HepG2 (cell line): ENCODE measurements around the gene CCNQ. TPM values are rescaled to one million over a fixed set of nuclear protein-coding genes. Genes with fewer than 3 reads are reported as not detected.

Source experiments
- ATAC-seq: fragments of 200-7000 bp; cut with Tn5 transposase; 3 replicates; pipeline ENCODE4 v1.9.1; 2020; ENCODE audit warnings: mild to moderate bottlenecking, moderate library complexity
- BruUV-seq: library from RNA; stranded (reverse); fragments of 400-500 nt; replicated peaks from 2 replicates; lab custom pipeline; 2021; lab: Mats Ljungman, UMichigan
- CTCF ChIA-PET: fragments of 300-600 bp; formaldehyde crosslinking; extraction: SDS; loops from one replicate; lab custom pipeline; 2021; ENCODE audit warnings: low total read pairs, inconsistent platforms, low intra/inter-chr PET ratio; lab: Yijun Ruan, JAX
- POLR2A ChIA-PET: fragments of 350-600 bp; sonication (Branson Sonifier 250); formaldehyde crosslinking; loops from one replicate; lab custom pipeline; 2020; ENCODE audit warnings: antibody characterized with exemption, inconsistent platforms; lab: Yijun Ruan, JAX
- DNase-seq: peaks from one replicate; pipeline ENCODE4 v3.0.0-alpha.2; 2015; ENCODE audit warnings: low spot score
- FAIRE-seq: peaks from 3 replicates; lab custom pipeline; 2011; peaks lifted over from hg19 to GRCh38; lab: Jason Lieb, UNC
- H2AFZ ChIP-seq: one replicate; pipeline ENCODE4 v1.6.1; 2011; ENCODE audit warnings: low read length, inconsistent platforms
- H3K27ac ChIP-seq: fragments of 300-600 bp; 3 replicates; pipeline ENCODE4 v1.8.0; 2011; ENCODE audit warnings: mixed run types, mild to moderate bottlenecking, mixed read lengths, low read length, inconsistent platforms; ENCODE audit not compliant: insufficient read depth; ENCODE audit errors: extremely low read length
- H3K27me3 ChIP-seq, 2 experiments: fragments of 200-600 bp in 1 of 2; 2 replicates in 1 of 2; 3 replicates in 1 of 2; pipeline versions ENCODE4 v1.6.0 to v1.8.0; 2011; ENCODE audit warnings: low read length in 2 of 2, mild to moderate bottlenecking in 2 of 2, moderate library complexity in 2 of 2, inconsistent platforms in 1 of 2; ENCODE audit not compliant: insufficient read depth in 2 of 2, control insufficient read depth in 1 of 2
- H3K36me3 ChIP-seq, 2 experiments: fragments of 200-600 bp in 1 of 2; replicated peaks in 1 of 2; 2 replicates in 1 of 2; 3 replicates in 1 of 2; pipeline versions ENCODE4 v1.5.1 to v1.8.0; 2011; ENCODE audit warnings: low read length in 2 of 2, inconsistent platforms in 1 of 2; ENCODE audit not compliant: insufficient read depth in 2 of 2, control insufficient read depth in 1 of 2
- H3K4me1 ChIP-seq: 2 replicates; pipeline ENCODE4 v1.5.1; 2012; ENCODE audit warnings: low read length, inconsistent platforms; ENCODE audit not compliant: insufficient read depth
- H3K4me2 ChIP-seq: 2 replicates; pipeline ENCODE4 v1.6.0; 2011; ENCODE audit warnings: low read depth, low read length, inconsistent platforms
- H3K4me3 ChIP-seq, 3 experiments: fragments of 200-600 bp in 1 of 3; sonication (generic), shearing (Covaris generic) in 1 of 3; replicated peaks in 1 of 3; 2 replicates each; pipeline ENCODE4 v1.5.1; 2011 to 2016; ENCODE audit warnings: low read length in 3 of 3, inconsistent platforms in 2 of 3, low read depth in 2 of 3, mild to moderate bottlenecking in 2 of 3, control low read depth in 1 of 3, mixed read lengths in 1 of 3; ENCODE audit not compliant: insufficient read depth in 1 of 3
- H3K79me2 ChIP-seq: one replicate; pipeline ENCODE4 v1.6.1; 2011; ENCODE audit warnings: low read length, inconsistent platforms; ENCODE audit not compliant: insufficient read depth
- H3K9ac ChIP-seq: 2 replicates; pipeline ENCODE4 v1.6.0; 2011; ENCODE audit warnings: mild to moderate bottlenecking, low read depth, low read length, inconsistent platforms; ENCODE audit not compliant: insufficient read depth
- H3K9me3 ChIP-seq: 2 replicates; pipeline ENCODE4 v1.5.1; 2012; ENCODE audit warnings: mild to moderate bottlenecking, low read length
- H4K20me1 ChIP-seq: 2 replicates; pipeline ENCODE4 v1.6.0; 2011; ENCODE audit warnings: inconsistent platforms, mild to moderate bottlenecking, low read length, moderate library complexity; ENCODE audit not compliant: insufficient read depth
- ARNTL ChIP-seq: sonication (generic); formaldehyde crosslinking; IDR thresholded peaks from 2 replicates; pipeline ENCODE4 v1.4.0; 2020; ENCODE audit warnings: mild to moderate bottlenecking, missing genetic modification reagents
- ATF4 ChIP-seq, 2 experiments: fragments of 450-650 bp in 1 of 2; sonication (generic) in 1 of 2; formaldehyde crosslinking; IDR thresholded peaks; 2 replicates each; pipeline versions ENCODE4 v1.5.0 to v1.8.0; 2020 to 2022; ENCODE audit warnings: mild to moderate bottlenecking in 1 of 2, missing genetic modification reagents in 1 of 2
- ATM ChIP-seq: fragments of 450-650 bp; IDR thresholded peaks from 2 replicates; pipeline ENCODE4 v1.7.1; 2017; ENCODE audit warnings: mild to moderate bottlenecking, borderline replicate concordance
- ELF4 ChIP-seq: sonication (generic); formaldehyde crosslinking; IDR thresholded peaks from 2 replicates; pipeline ENCODE4 v1.5.0; 2020; ENCODE audit warnings: missing genetic modification reagents, mild to moderate bottlenecking, moderate library complexity, borderline replicate concordance
- HOXA3 ChIP-seq: sonication (generic); formaldehyde crosslinking; IDR thresholded peaks from 2 replicates; pipeline ENCODE4 v1.5.0; 2020; ENCODE audit warnings: missing genetic modification reagents
- LBX2 ChIP-seq: sonication (generic); formaldehyde crosslinking; IDR thresholded peaks from 2 replicates; pipeline ENCODE4 v1.5.0; 2020; ENCODE audit warnings: missing genetic modification reagents, mild to moderate bottlenecking, borderline replicate concordance
- MEF2D ChIP-seq: sonication (generic); formaldehyde crosslinking; IDR thresholded peaks from 2 replicates; pipeline ENCODE4 v1.5.1; 2020; ENCODE audit warnings: mild to moderate bottlenecking, missing genetic modification reagents
- MTF1 ChIP-seq: sonication (generic); formaldehyde crosslinking; IDR thresholded peaks from 2 replicates; pipeline ENCODE4 v1.5.0; 2020; ENCODE audit warnings: missing genetic modification reagents
- NCOA2 ChIP-seq: sonication (generic); formaldehyde crosslinking; IDR thresholded peaks from 2 replicates; pipeline ENCODE4 v1.8.0; 2022; ENCODE audit warnings: inconsistent platforms
- NFE2 ChIP-seq: sonication (generic); formaldehyde crosslinking; IDR thresholded peaks from 2 replicates; pipeline ENCODE4 v1.4.0; 2020; ENCODE audit warnings: missing genetic modification reagents
- NPAS2 ChIP-seq: sonication (generic); formaldehyde crosslinking; IDR thresholded peaks from 2 replicates; pipeline ENCODE4 v1.8.0; 2022; ENCODE audit warnings: mild to moderate bottlenecking, missing genetic modification reagents, borderline replicate concordance
- RAD21 ChIP-seq: fragments of 450-650 bp; formaldehyde crosslinking; IDR thresholded peaks from 2 replicates; pipeline ENCODE4 v1.5.0; 2020; ENCODE audit warnings: mild to moderate bottlenecking
- SMC3 ChIP-seq: IDR thresholded peaks from 2 replicates; pipeline ENCODE4 v1.6.1; 2011; ENCODE audit warnings: low read length, improper control_type of control experiment
- STAG1 ChIP-seq: sonication (generic); formaldehyde crosslinking; IDR thresholded peaks from 2 replicates; pipeline ENCODE4 v1.4.0; 2020; ENCODE audit warnings: missing genetic modification reagents
- TAF1 ChIP-seq: sonication (generic); formaldehyde crosslinking; IDR thresholded peaks from 2 replicates; pipeline ENCODE4 v1.4.0; 2020; ENCODE audit warnings: missing genetic modification reagents
- ZBTB8A ChIP-seq: sonication (generic); formaldehyde crosslinking; IDR thresholded peaks from 2 replicates; pipeline ENCODE4 v1.4.0; 2020; ENCODE audit warnings: mild to moderate bottlenecking, low read depth, missing genetic modification reagents, borderline replicate concordance
- ZNF124 ChIP-seq: sonication (generic); formaldehyde crosslinking; IDR thresholded peaks from 2 replicates; pipeline ENCODE4 v1.4.0; 2020; ENCODE audit warnings: missing genetic modification reagents
- ZNF333 ChIP-seq: sonication (generic); formaldehyde crosslinking; IDR thresholded peaks from 2 replicates; pipeline ENCODE4 v1.4.0; 2020; ENCODE audit warnings: mild to moderate bottlenecking, missing genetic modification reagents, borderline replicate concordance
- ZNF460 ChIP-seq: sonication (generic); formaldehyde crosslinking; IDR thresholded peaks from 2 replicates; pipeline ENCODE4 v1.5.1; 2020; ENCODE audit warnings: missing genetic modification reagents, mild to moderate bottlenecking, borderline replicate concordance
- ZNF501 ChIP-seq: sonication (generic); formaldehyde crosslinking; IDR thresholded peaks from 2 replicates; pipeline ENCODE4 v1.5.1; 2020; ENCODE audit warnings: mild to moderate bottlenecking, moderate library complexity, missing genetic modification reagents
- ZNF530 ChIP-seq: sonication (generic); formaldehyde crosslinking; IDR thresholded peaks from 2 replicates; pipeline ENCODE4 v1.5.0; 2020; ENCODE audit warnings: low read depth, mild to moderate bottlenecking, missing genetic modification reagents
- ZNF703 ChIP-seq: sonication (generic); formaldehyde crosslinking; IDR thresholded peaks from 2 replicates; pipeline ENCODE4 v1.5.1; 2020; ENCODE audit warnings: missing genetic modification reagents, mild to moderate bottlenecking, moderate library complexity, borderline replicate concordance
- ZNF737 ChIP-seq: sonication (generic); formaldehyde crosslinking; IDR thresholded peaks from 2 replicates; pipeline ENCODE4 v1.5.0; 2020; ENCODE audit warnings: missing genetic modification reagents, mild to moderate bottlenecking, borderline replicate concordance
- ZNF749 ChIP-seq: sonication (generic); formaldehyde crosslinking; IDR thresholded peaks from 2 replicates; pipeline ENCODE4 v1.8.0; 2022; ENCODE audit warnings: mild to moderate bottlenecking, missing genetic modification reagents, moderate library complexity, borderline replicate concordance
- WGBS: methylation state at CpG from one replicate; pipeline ENCODE4 v1.1.6; 2017; ENCODE audit warnings: low lambda C conversion rate; 5-methylcytosine and 5-hydroxymethylcytosine counted together
- in situ Hi-C: cut with HindIII; loops from 2 replicates; pipeline ENCODE4 v1.10.0; 2017; ENCODE audit warnings: low pct_unique_long_range_greater_than_20kb; ENCODE audit not compliant: extremely low pct_ligation_motif_present
- intact Hi-C: fragments of 100-400 bp; cut with micrococcal nuclease; formaldehyde crosslinking; loops from one replicate; pipeline ENCODE4 v1.10.0; 2022; ENCODE audit not compliant: unreplicated experiment
- polyA plus RNA-seq, 8 experiments: library from polyadenylated mRNA; depleted of rRNA in 3 of 8; stranded (reverse) in 7 of 8; unstranded in 1 of 8; fragments of >200 nt; fragmentation: Illumina TruSeq in 4 of 8; extraction: Trizol in 4 of 8; gene quantifications; 2 replicates each; pipeline versions ENCODE4 v1.2.1 to v1.2.3, GENCODE V29; 2011 to 2016; ENCODE audit warnings: low read depth in 4 of 8, missing spikeins in 1 of 8, mixed read lengths in 1 of 8; ENCODE audit not compliant: insufficient read depth in 1 of 8
- total RNA-seq, 5 experiments: library from RNA; depleted of rRNA; stranded (reverse); fragments of >200 nt; fragmentation: Illumina TruSeq; extraction: Trizol; gene quantifications; 2 replicates each; pipeline ENCODE4 v1.2.3, GENCODE V29; 2016; ENCODE audit warnings: low read depth in 1 of 5

CCNQ gene
- total and polyA plus RNA-seq, 2 of the 13 experiments (the other 11 are each of a cell fraction or from before 2014, with no cell fraction given), result 15.0 to 25.5 TPM

DNA sequence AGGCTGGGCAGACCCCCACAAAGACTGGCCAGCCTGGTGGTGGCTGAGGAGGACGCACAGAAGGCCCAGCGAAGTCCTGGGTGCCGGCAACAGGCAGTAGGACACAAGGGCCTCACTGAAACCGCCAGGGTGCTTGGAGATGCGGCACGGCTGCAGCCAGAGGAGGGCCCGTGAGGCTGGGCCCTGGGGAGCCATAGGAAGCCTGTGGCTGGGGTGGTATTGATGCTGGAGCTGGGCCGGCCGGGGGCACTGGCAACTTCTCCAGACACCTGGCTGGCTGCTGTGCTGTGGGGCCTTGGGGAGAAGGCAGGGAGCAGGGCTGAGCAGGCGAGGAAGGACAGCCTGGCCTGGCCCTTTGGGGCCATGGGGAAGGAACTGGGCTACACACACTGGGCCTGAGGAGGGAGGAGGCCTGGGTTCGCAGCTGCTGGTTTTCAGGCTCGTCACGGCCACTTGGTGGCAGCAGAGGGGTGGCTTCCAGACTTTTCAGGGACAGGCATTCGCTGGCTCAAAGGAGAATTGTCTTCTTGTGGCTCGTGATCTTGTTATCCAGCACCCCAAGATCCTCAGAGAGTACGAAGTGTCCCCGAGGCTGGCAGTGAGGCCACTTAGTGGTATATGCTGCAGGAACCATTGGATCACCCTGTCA is 44.3 kb downstream of the CCNQ start:
- no TSS peak for BruUV-seq
- CTCF ChIA-PET, result interaction anchor here (0.8 to 1.9 kb wide), 3 partner anchors 97 to 114 kb away, joined by 3 to 35 read pairs (median 10); no protein-coding TSS in a partner anchor
- DNase-seq (peak; percentile 27), ATAC-seq (peak; percentile 82), FAIRE-seq (peak; percentile 85)
- intact Hi-C loops (loop anchor here (2.0 kb wide), 1 partner anchor 114 kb away; no protein-coding TSS in a partner anchor), in situ Hi-C loops (loop anchor here (5.0 kb wide), 1 partner anchor 113 kb away; no protein-coding TSS in a partner anchor)
- Histone ChIP-seq H3K9me3 (no peaks in the 10 kb centered on the region), H3K79me2 (no peaks in the 10 kb centered on the region), H4K20me1 (no peaks in the 10 kb centered on the region), H2AFZ (no peak overlapping the region), H3K4me3 (no peak overlapping the region), H3K27ac (no peak overlapping the region), H3K9ac (no peak overlapping the region), H3K4me1 (peaks cover 5% of the 10 kb centered on the region; the same call in 1 of the 2 replicates), H3K27me3 (peaks cover 0 to 47% of the 10 kb centered on the region in 2 experiments; a peak in 3 of 5 replicates), H3K4me2 (no peak overlapping the region), H3K36me3 (no peaks in the 10 kb centered on the region)
- POLR2A ChIA-PET, result no interaction called here
- no CpG with 5 or more reads among the region's 17 CpGs for WGBS
- TF ChIP-seq ZNF703 (CRISPR knock-in tag) (no peak), TAF1 (no peak), NCOA2 (CRISPR knock-in tag) (no peak), STAG1 (peak; percentile 83), NPAS2 (CRISPR knock-in tag) (no peak), ZBTB8A (CRISPR knock-in tag) (no peak), MTF1 (CRISPR knock-in tag) (no peak), ZNF501 (CRISPR knock-in tag) (no peak), SMC3 (peak; percentile 42), ELF4 (no peak), MEF2D (CRISPR knock-in tag) (no peak), LBX2 (CRISPR knock-in tag) (no peak), ARNTL (CRISPR knock-in tag) (no peak), ATM (no peak), ZNF530 (CRISPR knock-in tag) (no peak), HOXA3 (CRISPR knock-in tag) (no peak), ZNF460 (CRISPR knock-in tag) (no peak), ZNF333 (CRISPR knock-in tag) (no peak), NFE2 (no peak), ZNF124 (no peak), ZNF749 (CRISPR knock-in tag) (no peak), ATF4 (CRISPR knock-in tag; IDR thresholded peaks at IDR 0.05) (no peak), RAD21 (CRISPR knock-in tag) (peak; percentile 48; the same call in 1 of the 2 replicates), ZNF737 (CRISPR knock-in tag) (no peak)
